ENCODE measurements around the gene HBG1. TPM values are rescaled to one million over a fixed set of nuclear protein-coding genes. Genes with fewer than 3 reads are reported as not detected.
"Not testable (repeated sequence)": the region's sequence is repeated elsewhere in the genome, so short reads cannot be mapped to it uniquely, and the experiment has no call there.

Gene HBG1
- total RNA-seq, 1 experiment from 2014 or later, result not detected

- H3K79me2 ChIP-seq (ENCODE audit: low read length); H2AFZ ChIP-seq (ENCODE audit: low read length); H3K9me2 ChIP-seq (replicated peaks; ENCODE audit: insufficient read depth, low read length); H4K20me1 ChIP-seq (ENCODE audit: insufficient read depth, low read depth, low read length); H3K36me3 ChIP-seq (ENCODE audit: insufficient read depth, low read length); DNase-seq; H3K4me3 ChIP-seq (ENCODE audit: low read length); H3K9ac ChIP-seq (ENCODE audit: low read length); H3K27me3 ChIP-seq (ENCODE audit: low read length); H3K4me2 ChIP-seq (ENCODE audit: low read depth, low read length, poor library complexity, severe bottlenecking); H3K9me3 ChIP-seq (ENCODE audit: low read length); H3K4me1 ChIP-seq (ENCODE audit: low read length); H3K27ac ChIP-seq (ENCODE audit: low read length): not testable (repeated sequence)
Measured at GRCh38 chr11:5254023-5254422, 4.4 kb upstream of the HBG1 start.

- H2AFZ ChIP-seq (ENCODE audit: low read length); H3K79me2 ChIP-seq (ENCODE audit: low read length); DNase-seq; H3K27ac ChIP-seq (ENCODE audit: low read length); H3K4me1 ChIP-seq (ENCODE audit: low read length); H3K27me3 ChIP-seq (ENCODE audit: low read length); H3K4me2 ChIP-seq (ENCODE audit: low read depth, low read length, poor library complexity, severe bottlenecking); H3K9me2 ChIP-seq (replicated peaks; ENCODE audit: insufficient read depth, low read length); H3K9ac ChIP-seq (ENCODE audit: low read length); H3K36me3 ChIP-seq (ENCODE audit: insufficient read depth, low read length); H3K4me3 ChIP-seq (ENCODE audit: low read length); H3K9me3 ChIP-seq (ENCODE audit: low read length); H4K20me1 ChIP-seq (ENCODE audit: insufficient read depth, low read depth, low read length): not testable (repeated sequence)
Measured at GRCh38 chr11:5253440-5253839, 3.8 kb upstream of the HBG1 start.

- Histone ChIP-seq H3K9me2 (replicated peaks; ENCODE audit: insufficient read depth, low read length) (no peaks in the 10 kb centered on the region), H3K79me2 (ENCODE audit: low read length) (no peaks in the 10 kb centered on the region), H3K36me3 (ENCODE audit: insufficient read depth, low read length) (no peaks in the 10 kb centered on the region), H3K27me3 (ENCODE audit: low read length) (no peaks in the 10 kb centered on the region), H3K4me2 (ENCODE audit: low read depth, low read length, poor library complexity, severe bottlenecking) (no peak overlapping the region), H2AFZ (ENCODE audit: low read length) (no peak overlapping the region), H3K4me1 (ENCODE audit: low read length) (no peaks in the 10 kb centered on the region), H3K9ac (ENCODE audit: low read length) (no peak overlapping the region), H3K27ac (ENCODE audit: low read length) (no peak overlapping the region), H4K20me1 (ENCODE audit: insufficient read depth, low read depth, low read length) (no peaks in the 10 kb centered on the region), H3K9me3 (ENCODE audit: low read length) (no peaks in the 10 kb centered on the region), H3K4me3 (ENCODE audit: low read length) (no peak overlapping the region)
- no peak for DNase-seq
Measured at GRCh38 chr11:5252919-5253265, 3.2 kb upstream of the HBG1 start.

GRCh38 chr11:5252192-5252918 lies 2.7 kb upstream of the HBG1 start:
- Histone ChIP-seq H3K36me3 (ENCODE audit: insufficient read depth, low read length) (no peaks in the 10 kb centered on the region), H3K4me2 (ENCODE audit: low read depth, low read length, poor library complexity, severe bottlenecking) (no peak overlapping the region), H3K4me3 (ENCODE audit: low read length) (no peak overlapping the region), H3K27me3 (ENCODE audit: low read length) (no peaks in the 10 kb centered on the region), H3K4me1 (ENCODE audit: low read length) (no peaks in the 10 kb centered on the region), H2AFZ (ENCODE audit: low read length) (no peak overlapping the region), H4K20me1 (ENCODE audit: insufficient read depth, low read depth, low read length) (no peaks in the 10 kb centered on the region), H3K79me2 (ENCODE audit: low read length) (no peaks in the 10 kb centered on the region), H3K9ac (ENCODE audit: low read length) (no peak overlapping the region), H3K9me3 (ENCODE audit: low read length) (no peaks in the 10 kb centered on the region), H3K9me2 (replicated peaks; ENCODE audit: insufficient read depth, low read length) (no peaks in the 10 kb centered on the region), H3K27ac (ENCODE audit: low read length) (no peak overlapping the region)
- DNase-seq, result no peak

DNA sequence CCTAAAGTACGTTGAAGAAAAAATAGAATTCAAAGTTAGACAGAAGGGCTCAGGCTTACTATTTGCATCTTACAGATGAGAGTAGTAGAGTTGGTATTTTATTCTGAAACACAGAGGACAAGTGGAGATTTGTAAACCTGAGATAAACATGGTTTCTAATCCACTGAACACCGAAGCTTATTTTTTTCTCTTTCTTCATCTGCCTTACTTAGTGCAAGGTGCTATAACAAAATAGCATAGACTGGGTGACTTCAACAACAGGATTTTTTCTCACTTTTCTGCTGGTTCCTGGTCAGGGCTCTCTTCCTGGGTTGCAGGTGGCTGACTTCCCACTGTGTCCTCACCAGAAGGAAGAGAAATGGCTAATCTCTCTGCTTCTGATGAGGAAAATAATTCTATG lies 2.1 kb upstream of the HBG1 start:
- H3K9me2 ChIP-seq (replicated peaks; ENCODE audit: insufficient read depth, low read length), result no peaks in the 10 kb centered on the region
- H3K9me3 ChIP-seq (ENCODE audit: low read length), result no peaks in the 10 kb centered on the region
- no peaks in the 10 kb centered on the region for H3K36me3 ChIP-seq (ENCODE audit: insufficient read depth, low read length)
- H3K4me3 ChIP-seq (ENCODE audit: low read length), result no peak overlapping the region
- H2AFZ ChIP-seq (ENCODE audit: low read length), result no peak overlapping the region
- no peaks in the 10 kb centered on the region for H4K20me1 ChIP-seq (ENCODE audit: insufficient read depth, low read depth, low read length)
- H3K4me2 ChIP-seq (ENCODE audit: low read depth, low read length, poor library complexity, severe bottlenecking), result no peak overlapping the region
- H3K27me3 ChIP-seq (ENCODE audit: low read length), result no peaks in the 10 kb centered on the region
- no peaks in the 10 kb centered on the region for H3K79me2 ChIP-seq (ENCODE audit: low read length)
- no peak for DNase-seq
- no peak overlapping the region for H3K9ac ChIP-seq (ENCODE audit: low read length)
- no peak overlapping the region for H3K27ac ChIP-seq (ENCODE audit: low read length)
- no peaks in the 10 kb centered on the region for H3K4me1 ChIP-seq (ENCODE audit: low read length)

DNA sequence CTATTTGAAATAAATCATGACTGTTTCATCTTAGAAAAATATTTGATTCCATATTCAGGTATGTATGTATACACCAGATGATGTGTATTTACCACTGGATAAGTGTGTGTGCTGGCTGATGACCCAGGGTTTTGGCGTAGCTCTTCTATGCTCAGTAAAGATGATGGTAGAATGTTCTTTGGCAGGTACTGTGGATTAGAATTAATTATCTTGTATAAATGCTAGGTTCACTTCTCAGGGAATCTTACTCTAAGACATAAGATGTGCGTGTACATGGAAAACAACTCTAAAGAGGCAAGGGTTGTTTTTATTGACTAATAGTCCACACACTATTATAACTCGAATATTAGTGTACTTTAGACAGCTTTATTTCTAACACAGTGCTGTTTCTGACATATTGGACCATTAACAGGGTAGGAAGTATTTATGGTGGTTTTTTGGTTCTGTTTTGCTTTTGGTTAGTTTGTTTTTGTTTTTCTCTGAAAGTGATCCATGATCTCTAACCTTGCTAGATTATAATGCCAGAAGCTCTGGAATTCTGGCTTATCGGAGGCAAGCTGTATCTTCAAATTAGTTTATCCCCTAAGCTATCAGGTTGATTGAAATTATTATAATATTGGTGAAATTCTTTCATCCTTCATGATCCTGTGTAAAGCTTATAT lies 1.0 kb upstream of the HBG1 start:
- Histone ChIP-seq H4K20me1 (ENCODE audit: insufficient read depth, low read depth, low read length) (no peaks in the 10 kb centered on the region), H3K27ac (ENCODE audit: low read length) (no peak overlapping the region), H3K4me2 (ENCODE audit: low read depth, low read length, poor library complexity, severe bottlenecking) (no peak overlapping the region), H3K79me2 (ENCODE audit: low read length) (no peaks in the 10 kb centered on the region), H3K27me3 (ENCODE audit: low read length) (no peaks in the 10 kb centered on the region), H3K4me3 (ENCODE audit: low read length) (no peak overlapping the region), H3K4me1 (ENCODE audit: low read length) (no peaks in the 10 kb centered on the region), H3K9ac (ENCODE audit: low read length) (no peak overlapping the region), H3K9me3 (ENCODE audit: low read length) (no peaks in the 10 kb centered on the region), H3K36me3 (ENCODE audit: insufficient read depth, low read length) (no peaks in the 10 kb centered on the region), H2AFZ (ENCODE audit: low read length) (no peak overlapping the region), H3K9me2 (replicated peaks; ENCODE audit: insufficient read depth, low read length) (no peaks in the 10 kb centered on the region)
- no peak for DNase-seq

- H3K4me2 ChIP-seq (ENCODE audit: low read depth, low read length, poor library complexity, severe bottlenecking); H3K4me3 ChIP-seq (ENCODE audit: low read length); H3K36me3 ChIP-seq (ENCODE audit: insufficient read depth, low read length); H4K20me1 ChIP-seq (ENCODE audit: insufficient read depth, low read depth, low read length); H2AFZ ChIP-seq (ENCODE audit: low read length); H3K79me2 ChIP-seq (ENCODE audit: low read length); H3K27ac ChIP-seq (ENCODE audit: low read length); H3K9me3 ChIP-seq (ENCODE audit: low read length); DNase-seq; H3K27me3 ChIP-seq (ENCODE audit: low read length); H3K4me1 ChIP-seq (ENCODE audit: low read length); H3K9ac ChIP-seq (ENCODE audit: low read length); H3K9me2 ChIP-seq (replicated peaks; ENCODE audit: insufficient read depth, low read length): not testable (repeated sequence)
Measured at GRCh38 chr11:5248498-5248897, 1.2 kb downstream of the HBG1 start.

GRCh38 chr11:5247472-5248192 lies 2.0 kb downstream of the HBG1 start:
- Histone ChIP-seq H3K79me2 (ENCODE audit: low read length) (no peaks in the 10 kb centered on the region), H3K27ac (ENCODE audit: low read length) (no peak overlapping the region), H3K4me2 (ENCODE audit: low read depth, low read length, poor library complexity, severe bottlenecking) (no peak overlapping the region), H3K4me1 (ENCODE audit: low read length) (no peaks in the 10 kb centered on the region), H3K27me3 (ENCODE audit: low read length) (no peaks in the 10 kb centered on the region), H3K36me3 (ENCODE audit: insufficient read depth, low read length) (no peaks in the 10 kb centered on the region), H4K20me1 (ENCODE audit: insufficient read depth, low read depth, low read length) (no peaks in the 10 kb centered on the region), H3K9me2 (replicated peaks; ENCODE audit: insufficient read depth, low read length) (no peaks in the 10 kb centered on the region), H3K4me3 (ENCODE audit: low read length) (no peak overlapping the region), H3K9me3 (ENCODE audit: low read length) (no peaks in the 10 kb centered on the region), H3K9ac (ENCODE audit: low read length) (no peak overlapping the region), H2AFZ (ENCODE audit: low read length) (no peak overlapping the region)
- DNase-seq, result no peak
